ENCODE results near the gene TRMT44.

DNA sequence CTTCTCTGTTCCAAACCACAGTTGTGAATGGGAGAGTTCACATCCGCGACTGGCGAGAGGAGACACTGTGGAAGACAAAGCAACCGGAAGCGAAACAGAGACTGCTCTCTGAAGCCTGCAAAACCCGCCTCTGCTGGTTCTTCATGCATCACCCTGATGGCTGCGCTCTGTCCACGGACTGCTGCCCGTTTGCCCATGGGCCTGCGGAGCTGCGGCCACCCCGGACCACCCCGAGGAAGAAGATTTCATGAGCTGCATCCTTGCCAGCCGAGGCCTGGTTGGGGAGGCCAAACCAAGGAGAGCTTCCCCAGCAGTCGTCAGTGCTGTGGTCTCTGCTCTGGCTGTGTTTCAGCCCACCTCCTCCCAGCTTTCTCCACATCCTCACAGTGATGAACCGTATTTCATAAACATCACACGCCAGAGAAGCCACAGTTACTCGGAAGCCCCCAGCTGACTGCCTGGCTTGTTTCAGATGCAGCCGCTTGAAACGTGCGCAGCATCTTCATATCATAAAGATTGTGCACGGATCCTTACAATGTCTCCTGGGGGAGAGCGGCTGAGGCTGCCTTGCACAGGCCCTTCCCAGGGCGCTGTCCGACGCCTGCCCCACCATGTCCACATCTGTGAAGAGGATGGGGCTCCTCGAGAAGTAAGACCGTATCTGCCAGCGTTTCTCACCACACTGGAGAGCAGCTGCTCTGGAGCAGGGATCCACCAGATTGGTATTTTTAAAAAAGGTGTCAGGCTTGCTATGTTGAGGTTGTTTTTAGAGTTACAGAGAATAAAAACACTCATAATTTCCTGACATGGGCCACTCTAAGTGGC lies 35.4 kb downstream of the TRMT44 start:
- TF ChIP-seq, protein P1, sequence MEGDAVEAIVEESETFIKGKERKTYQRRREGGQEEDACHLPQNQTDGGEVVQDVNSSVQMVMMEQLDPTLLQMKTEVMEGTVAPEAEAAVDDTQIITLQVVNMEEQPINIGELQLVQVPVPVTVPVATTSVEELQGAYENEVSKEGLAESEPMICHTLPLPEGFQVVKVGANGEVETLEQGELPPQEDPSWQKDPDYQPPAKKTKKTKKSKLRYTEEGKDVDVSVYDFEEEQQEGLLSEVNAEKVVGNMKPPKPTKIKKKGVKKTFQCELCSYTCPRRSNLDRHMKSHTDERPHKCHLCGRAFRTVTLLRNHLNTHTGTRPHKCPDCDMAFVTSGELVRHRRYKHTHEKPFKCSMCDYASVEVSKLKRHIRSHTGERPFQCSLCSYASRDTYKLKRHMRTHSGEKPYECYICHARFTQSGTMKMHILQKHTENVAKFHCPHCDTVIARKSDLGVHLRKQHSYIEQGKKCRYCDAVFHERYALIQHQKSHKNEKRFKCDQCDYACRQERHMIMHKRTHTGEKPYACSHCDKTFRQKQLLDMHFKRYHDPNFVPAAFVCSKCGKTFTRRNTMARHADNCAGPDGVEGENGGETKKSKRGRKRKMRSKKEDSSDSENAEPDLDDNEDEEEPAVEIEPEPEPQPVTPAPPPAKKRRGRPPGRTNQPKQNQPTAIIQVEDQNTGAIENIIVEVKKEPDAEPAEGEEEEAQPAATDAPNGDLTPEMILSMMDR (IDR thresholded peaks at IDR 0.05; ENCODE audit: low read depth, low read length) = no peak
- no peak for TF ChIP-seq EZH2phosphoT487 (IDR thresholded peaks at IDR 0.05; ENCODE audit: low read depth)

Data from OCI-LY3 (cell line).